ENCODE measurements around the gene PEAK3. TPM values are rescaled to one million over a fixed set of nuclear protein-coding genes. Genes with fewer than 3 reads are reported as not detected.

Gene PEAK3
- total and polyA plus RNA-seq, 9 of the 15 experiments (the other 6 are each of a cell fraction or from before 2014, with no cell fraction given) = 0.07 to 0.40 TPM; not detected in 7

DNA sequence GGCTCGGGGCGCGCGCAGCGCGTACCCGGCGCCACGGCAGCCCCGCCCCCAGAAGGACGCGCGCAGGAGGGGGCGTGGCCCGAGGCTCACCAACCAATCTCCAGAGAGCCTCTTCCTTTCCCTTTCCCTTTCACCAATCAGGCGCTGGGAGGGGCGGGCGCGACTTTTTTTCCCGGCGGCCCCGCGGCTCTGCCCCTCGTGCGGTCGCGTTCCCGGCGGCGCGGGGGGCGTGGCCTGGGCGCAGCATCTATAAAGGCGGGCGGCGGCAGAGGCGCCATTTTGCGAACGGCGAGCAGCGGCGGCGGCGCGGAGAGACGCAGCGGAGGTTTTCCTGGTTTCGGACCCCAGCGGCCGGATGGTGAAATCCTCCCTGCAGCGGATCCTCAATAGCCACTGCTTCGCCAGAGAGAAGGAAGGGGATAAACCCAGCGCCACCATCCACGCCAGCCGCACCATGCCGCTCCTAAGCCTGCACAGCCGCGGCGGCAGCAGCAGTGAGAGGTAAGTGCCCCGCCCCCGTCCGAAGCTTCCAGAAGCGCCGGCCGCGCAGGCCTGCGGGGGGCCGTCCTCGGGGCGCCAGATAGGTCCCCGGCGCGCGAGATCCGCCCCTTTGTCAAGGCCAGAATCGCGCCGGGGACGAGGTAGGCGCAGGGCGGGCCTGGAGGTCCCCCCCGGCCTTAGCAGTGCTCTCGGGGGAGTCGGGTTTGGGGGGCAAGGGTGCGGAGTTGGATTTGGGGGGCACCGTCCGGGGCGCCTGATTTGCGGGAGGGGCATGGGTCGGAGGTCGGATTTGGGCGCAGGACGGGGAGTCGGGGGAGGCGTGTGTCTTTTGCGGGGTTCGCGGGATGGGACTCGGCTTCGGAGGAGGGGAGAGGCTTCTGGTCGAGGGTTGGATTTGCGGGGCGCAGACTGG is 12.5 kb downstream of the PEAK3 start (continued):
- TF ChIP-seq, protein P1, sequence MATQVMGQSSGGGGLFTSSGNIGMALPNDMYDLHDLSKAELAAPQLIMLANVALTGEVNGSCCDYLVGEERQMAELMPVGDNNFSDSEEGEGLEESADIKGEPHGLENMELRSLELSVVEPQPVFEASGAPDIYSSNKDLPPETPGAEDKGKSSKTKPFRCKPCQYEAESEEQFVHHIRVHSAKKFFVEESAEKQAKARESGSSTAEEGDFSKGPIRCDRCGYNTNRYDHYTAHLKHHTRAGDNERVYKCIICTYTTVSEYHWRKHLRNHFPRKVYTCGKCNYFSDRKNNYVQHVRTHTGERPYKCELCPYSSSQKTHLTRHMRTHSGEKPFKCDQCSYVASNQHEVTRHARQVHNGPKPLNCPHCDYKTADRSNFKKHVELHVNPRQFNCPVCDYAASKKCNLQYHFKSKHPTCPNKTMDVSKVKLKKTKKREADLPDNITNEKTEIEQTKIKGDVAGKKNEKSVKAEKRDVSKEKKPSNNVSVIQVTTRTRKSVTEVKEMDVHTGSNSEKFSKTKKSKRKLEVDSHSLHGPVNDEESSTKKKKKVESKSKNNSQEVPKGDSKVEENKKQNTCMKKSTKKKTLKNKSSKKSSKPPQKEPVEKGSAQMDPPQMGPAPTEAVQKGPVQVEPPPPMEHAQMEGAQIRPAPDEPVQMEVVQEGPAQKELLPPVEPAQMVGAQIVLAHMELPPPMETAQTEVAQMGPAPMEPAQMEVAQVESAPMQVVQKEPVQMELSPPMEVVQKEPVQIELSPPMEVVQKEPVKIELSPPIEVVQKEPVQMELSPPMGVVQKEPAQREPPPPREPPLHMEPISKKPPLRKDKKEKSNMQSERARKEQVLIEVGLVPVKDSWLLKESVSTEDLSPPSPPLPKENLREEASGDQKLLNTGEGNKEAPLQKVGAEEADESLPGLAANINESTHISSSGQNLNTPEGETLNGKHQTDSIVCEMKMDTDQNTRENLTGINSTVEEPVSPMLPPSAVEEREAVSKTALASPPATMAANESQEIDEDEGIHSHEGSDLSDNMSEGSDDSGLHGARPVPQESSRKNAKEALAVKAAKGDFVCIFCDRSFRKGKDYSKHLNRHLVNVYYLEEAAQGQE (IDR thresholded peaks at IDR 0.05; ENCODE audit: borderline replicate concordance) = no peak
- TF ChIP-seq, protein P1 (CRISPR knock-in tag; IDR thresholded peaks at IDR 0.05; ENCODE audit: low read depth) = no peak
- TF ChIP-seq HDAC3 (IDR thresholded peaks at IDR 0.05; ENCODE audit: borderline replicate concordance, partially characterized antibody) (no peak), ZNF217 (CRISPR knock-in tag; IDR thresholded peaks at IDR 0.05) (no peak), SIRT6 (IDR thresholded peaks at IDR 0.05; ENCODE audit: low read depth, low read length) (no peak), ZNF780A (CRISPR knock-in tag; IDR thresholded peaks at IDR 0.05) (no peak; the same call in 1 of the 2 replicates), BCL6 (CRISPR knock-in tag; IDR thresholded peaks at IDR 0.05) (no peak), RBFOX2 (IDR thresholded peaks at IDR 0.05; ENCODE audit: low read depth, low read length) (peak; percentile 100), SNIP1 (IDR thresholded peaks at IDR 0.05; ENCODE audit: low read depth) (no peak), NFIC (IDR thresholded peaks at IDR 0.05) (peak; percentile 62), RFX5 (IDR thresholded peaks at IDR 0.05; ENCODE audit: low read depth, low read length) (no peak), GTF2F1 (IDR thresholded peaks at IDR 0.05; ENCODE audit: low read depth, low read length) (peak; percentile 100), ARNT (IDR thresholded peaks at IDR 0.05) (no peak), ZNF347 (CRISPR knock-in tag; IDR thresholded peaks at IDR 0.05; ENCODE audit: low read depth) (no peak), ZFP1 (CRISPR knock-in tag; IDR thresholded peaks at IDR 0.05) (no peak), MCM3 (IDR thresholded peaks at IDR 0.05) (no peak), ZNF311 (CRISPR knock-in tag; IDR thresholded peaks at IDR 0.05) (no peak), SMAD3 (CRISPR knock-in tag; conservative IDR thresholded peaks at IDR 0.05) (no peak), SMAD1 (IDR thresholded peaks at IDR 0.05; ENCODE audit: low read depth, low read length, partially characterized antibody) (peak; percentile 98)
- TF ChIP-seq, protein P2, sequence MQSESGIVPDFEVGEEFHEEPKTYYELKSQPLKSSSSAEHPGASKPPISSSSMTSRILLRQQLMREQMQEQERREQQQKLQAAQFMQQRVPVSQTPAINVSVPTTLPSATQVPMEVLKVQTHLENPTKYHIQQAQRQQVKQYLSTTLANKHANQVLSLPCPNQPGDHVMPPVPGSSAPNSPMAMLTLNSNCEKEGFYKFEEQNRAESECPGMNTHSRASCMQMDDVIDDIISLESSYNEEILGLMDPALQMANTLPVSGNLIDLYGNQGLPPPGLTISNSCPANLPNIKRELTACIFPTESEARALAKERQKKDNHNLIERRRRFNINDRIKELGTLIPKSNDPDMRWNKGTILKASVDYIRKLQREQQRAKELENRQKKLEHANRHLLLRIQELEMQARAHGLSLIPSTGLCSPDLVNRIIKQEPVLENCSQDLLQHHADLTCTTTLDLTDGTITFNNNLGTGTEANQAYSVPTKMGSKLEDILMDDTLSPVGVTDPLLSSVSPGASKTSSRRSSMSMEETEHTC (IDR thresholded peaks at IDR 0.05) = peak; percentile 48; the same call in 1 of the 2 replicates
